ENCODE results near the gene KCNK10. TPM values are rescaled to one million over a fixed set of nuclear protein-coding genes. Genes with fewer than 3 reads are reported as not detected.

KCNK10 gene
- total RNA-seq, 1 donor from 2014 or later = 0.24 TPM

- H3K4me1 Mint-ChIP-seq (ENCODE audit: low read depth) = no peaks in the 10 kb centered on the region
- H3K27me3 Mint-ChIP-seq = peaks cover 31% of the 10 kb centered on the region
- H3K27ac Mint-ChIP-seq = no peak overlapping the region
- no peaks in the 10 kb centered on the region for H3K9me3 Mint-ChIP-seq (ENCODE audit: low read depth)
- TF ChIP-seq, protein P1, sequence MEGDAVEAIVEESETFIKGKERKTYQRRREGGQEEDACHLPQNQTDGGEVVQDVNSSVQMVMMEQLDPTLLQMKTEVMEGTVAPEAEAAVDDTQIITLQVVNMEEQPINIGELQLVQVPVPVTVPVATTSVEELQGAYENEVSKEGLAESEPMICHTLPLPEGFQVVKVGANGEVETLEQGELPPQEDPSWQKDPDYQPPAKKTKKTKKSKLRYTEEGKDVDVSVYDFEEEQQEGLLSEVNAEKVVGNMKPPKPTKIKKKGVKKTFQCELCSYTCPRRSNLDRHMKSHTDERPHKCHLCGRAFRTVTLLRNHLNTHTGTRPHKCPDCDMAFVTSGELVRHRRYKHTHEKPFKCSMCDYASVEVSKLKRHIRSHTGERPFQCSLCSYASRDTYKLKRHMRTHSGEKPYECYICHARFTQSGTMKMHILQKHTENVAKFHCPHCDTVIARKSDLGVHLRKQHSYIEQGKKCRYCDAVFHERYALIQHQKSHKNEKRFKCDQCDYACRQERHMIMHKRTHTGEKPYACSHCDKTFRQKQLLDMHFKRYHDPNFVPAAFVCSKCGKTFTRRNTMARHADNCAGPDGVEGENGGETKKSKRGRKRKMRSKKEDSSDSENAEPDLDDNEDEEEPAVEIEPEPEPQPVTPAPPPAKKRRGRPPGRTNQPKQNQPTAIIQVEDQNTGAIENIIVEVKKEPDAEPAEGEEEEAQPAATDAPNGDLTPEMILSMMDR (IDR thresholded peaks at IDR 0.05; ENCODE audit: unreplicated experiment) = no peak
- no peak for DNase-seq (ENCODE audit: low spot score, unreplicated experiment)
- no peaks in the 10 kb centered on the region for H3K36me3 Mint-ChIP-seq (ENCODE audit: insufficient read depth)
- no peak overlapping the region for H3K4me3 Mint-ChIP-seq (ENCODE audit: low read depth)
Measured at GRCh38 chr14:88154926-88155325, 168.1 kb downstream of the KCNK10 start.

DNA sequence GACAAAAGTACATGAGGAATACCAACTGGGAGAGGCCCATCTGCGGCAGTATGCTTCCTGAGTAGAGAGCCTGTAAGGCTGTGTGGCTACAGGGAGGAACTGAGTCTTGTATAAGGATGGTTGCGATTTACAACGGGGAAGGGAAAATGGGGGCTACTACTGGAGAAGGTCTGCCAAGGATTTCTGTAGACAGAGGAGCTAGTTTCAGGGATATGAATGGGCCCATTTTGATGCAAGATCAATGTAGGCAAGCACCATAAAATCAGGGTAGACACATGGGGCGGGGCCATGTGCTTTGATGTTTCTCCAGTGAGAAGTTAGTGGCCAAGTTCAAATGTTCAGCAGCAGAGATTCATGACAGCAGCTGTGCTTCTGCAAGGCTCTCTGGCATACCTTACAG, 168.7 kb downstream of the KCNK10 start:
- Mint-ChIP-seq H3K9me3 (ENCODE audit: low read depth) (no peaks in the 10 kb centered on the region), H3K27ac (no peak overlapping the region), H3K4me3 (ENCODE audit: low read depth) (no peak overlapping the region), H3K4me1 (ENCODE audit: low read depth) (no peaks in the 10 kb centered on the region), H3K27me3 (peaks cover 28% of the 10 kb centered on the region), H3K36me3 (ENCODE audit: insufficient read depth) (no peaks in the 10 kb centered on the region)
- TF ChIP-seq, protein P1 (IDR thresholded peaks at IDR 0.05; ENCODE audit: unreplicated experiment) = no peak
- no peak for DNase-seq (ENCODE audit: low spot score, unreplicated experiment)

GRCh38 chr14:88146881-88147649, 176.0 kb downstream of the KCNK10 start:
- Mint-ChIP-seq H3K4me1 (ENCODE audit: low read depth) (no peaks in the 10 kb centered on the region), H3K27me3 (peaks cover 20% of the 10 kb centered on the region), H3K4me3 (ENCODE audit: low read depth) (no peak overlapping the region), H3K27ac (no peak overlapping the region), H3K9me3 (ENCODE audit: low read depth) (no peaks in the 10 kb centered on the region), H3K36me3 (ENCODE audit: insufficient read depth) (no peaks in the 10 kb centered on the region)
- TF ChIP-seq, protein P1 (IDR thresholded peaks at IDR 0.05; ENCODE audit: unreplicated experiment) = no peak
- DNase-seq (ENCODE audit: low spot score, unreplicated experiment) = no peak

GRCh38 chr14:88143810-88144209, 179.3 kb downstream of the KCNK10 start:
- no peaks in the 10 kb centered on the region for H3K4me1 Mint-ChIP-seq (ENCODE audit: low read depth)
- H3K9me3 Mint-ChIP-seq (ENCODE audit: low read depth) = no peaks in the 10 kb centered on the region
- H3K27me3 Mint-ChIP-seq = peaks cover 21% of the 10 kb centered on the region
- no peaks in the 10 kb centered on the region for H3K36me3 Mint-ChIP-seq (ENCODE audit: insufficient read depth)
- TF ChIP-seq, protein P1 (IDR thresholded peaks at IDR 0.05; ENCODE audit: unreplicated experiment) = no peak
- H3K4me3 Mint-ChIP-seq (ENCODE audit: low read depth) = no peak overlapping the region
- H3K27ac Mint-ChIP-seq = no peak overlapping the region
- no peak for DNase-seq (ENCODE audit: low spot score, unreplicated experiment)

- no peak overlapping the region for H3K27ac Mint-ChIP-seq
- TF ChIP-seq, protein P1 (IDR thresholded peaks at IDR 0.05; ENCODE audit: unreplicated experiment) = no peak
- no peaks in the 10 kb centered on the region for H3K36me3 Mint-ChIP-seq (ENCODE audit: insufficient read depth)
- DNase-seq (ENCODE audit: low spot score, unreplicated experiment) = no peak
- peaks cover 17% of the 10 kb centered on the region for H3K27me3 Mint-ChIP-seq
- H3K9me3 Mint-ChIP-seq (ENCODE audit: low read depth) = no peaks in the 10 kb centered on the region
- no peak overlapping the region for H3K4me3 Mint-ChIP-seq (ENCODE audit: low read depth)
- no peaks in the 10 kb centered on the region for H3K4me1 Mint-ChIP-seq (ENCODE audit: low read depth)
Measured at GRCh38 chr14:88142997-88143396, 180.1 kb downstream of the KCNK10 start.

Measured in progenitor cell of endocrine pancreas (in vitro differentiated cells).